Panc1 (cell line): Measurements from ENCODE around the gene ZFP36L2. TPM values are rescaled to one million over a fixed set of nuclear protein-coding genes. Genes with fewer than 3 reads are reported as not detected.

Source experiments
- ATAC-seq: fragments of 200-7000 bp; cut with Tn5 transposase; 2 replicates; pipeline ENCODE4 v1.9.1; 2020; ENCODE audit warnings: mild to moderate bottlenecking, moderate library complexity
- BruUV-seq: library from RNA; stranded (reverse); fragments of 400-500 nt; replicated peaks from 2 replicates; lab custom pipeline; 2021; lab: Mats Ljungman, UMichigan
- CTCF ChIA-PET: fragments of 300-600 bp; sonication (Branson Sonifier 250); formaldehyde crosslinking; loops from one replicate; lab custom pipeline; 2022; ENCODE audit warnings: antibody characterized with exemption; lab: Charles Lee
- POLR2A ChIA-PET: fragments of 300-600 bp; sonication (Branson Sonifier 250); formaldehyde crosslinking; loops from one replicate; lab custom pipeline; 2022; ENCODE audit warnings: antibody characterized with exemption; lab: Charles Lee
- DNase-seq: peaks from one replicate; pipeline ENCODE4 v3.0.0-alpha.2; 2010; ENCODE audit warnings: low read depth, low spot score
- H3K27ac ChIP-seq: 2 replicates; pipeline ENCODE4 v1.5.1; 2011; ENCODE audit warnings: mild to moderate bottlenecking, low read length, inconsistent platforms
- H3K27me3 ChIP-seq: fragments of 200-500 bp; sonication (Bioruptor generic); 2 replicates; pipeline ENCODE4 v1.6.0; 2014; ENCODE audit warnings: low read length, inconsistent platforms; ENCODE audit not compliant: control insufficient read depth, insufficient read depth
- H3K36me3 ChIP-seq: fragments of 200-500 bp; sonication (Bioruptor generic); 2 replicates; pipeline ENCODE4 v1.5.1; 2014; ENCODE audit warnings: inconsistent platforms, mild to moderate bottlenecking, low read length, moderate library complexity; ENCODE audit not compliant: control insufficient read depth, insufficient read depth
- H3K4me1 ChIP-seq: 2 replicates; pipeline ENCODE4 v1.5.1; 2011; ENCODE audit warnings: inconsistent platforms, mild to moderate bottlenecking, low read length, moderate library complexity; ENCODE audit not compliant: control insufficient read depth, insufficient read depth
- H3K4me3 ChIP-seq, 2 experiments: 2 replicates each; pipeline ENCODE4 v1.5.1; 2011 to 2012; ENCODE audit warnings: low read depth in 2 of 2, low read length in 2 of 2, mild to moderate bottlenecking in 2 of 2, inconsistent platforms in 1 of 2, moderate library complexity in 1 of 2
- H3K9me3 ChIP-seq: fragments of 200-500 bp; sonication (Bioruptor generic); 2 replicates; pipeline ENCODE4 v1.5.1; 2014; ENCODE audit warnings: low read depth, mild to moderate bottlenecking, inconsistent platforms, low read length, moderate library complexity; ENCODE audit not compliant: control insufficient read depth, insufficient read depth
- CTCF ChIP-seq: fragments of 450-650 bp; IDR thresholded peaks from 2 replicates; pipeline ENCODE4 v1.5.1; 2017; ENCODE audit warnings: mild to moderate bottlenecking
- POLR2AphosphoS5 ChIP-seq: IDR thresholded peaks from 2 replicates; pipeline ENCODE4 v1.6.1; 2012; ENCODE audit warnings: mild to moderate bottlenecking, low read depth, low read length, moderate library complexity
- REST ChIP-seq, 2 experiments: IDR thresholded peaks; 2 replicates each; pipeline ENCODE4 v1.6.1; 2011 to 2012; ENCODE audit warnings: low read depth in 2 of 2, control low read depth in 1 of 2, low read length in 1 of 2, mild to moderate bottlenecking in 1 of 2, moderate library complexity in 1 of 2; ENCODE audit not compliant: insufficient read depth in 1 of 2
- SIN3A ChIP-seq: IDR thresholded peaks from 2 replicates; pipeline ENCODE4 v1.6.1; 2012; ENCODE audit warnings: low read depth, mild to moderate bottlenecking, low read length, moderate library complexity, borderline replicate concordance; ENCODE audit not compliant: insufficient read depth
- TCF7L2 ChIP-seq: IDR thresholded peaks from 2 replicates; pipeline ENCODE4 v1.6.1; 2011; ENCODE audit warnings: mild to moderate bottlenecking, low read depth, low read length, inconsistent platforms
- in situ Hi-C: cut with HindIII; loops from 2 replicates; pipeline ENCODE4 v1.10.0; 2016; ENCODE audit warnings: low sequenced_read_pairs, low pct_unique_long_range_greater_than_20kb
- intact Hi-C: fragments of 100-400 bp; cut with micrococcal nuclease; formaldehyde crosslinking; loops from one replicate; pipeline ENCODE4 v1.10.0; 2022; ENCODE audit not compliant: unreplicated experiment
- total RNA-seq: library from RNA; stranded (reverse); gene quantifications from one replicate; pipeline ENCODE4 v1.2.1, GENCODE V29; 2021; ENCODE audit not compliant: unreplicated experiment

The ZFP36L2 gene
- total RNA-seq, 1 experiment from 2014 or later = 46.3 TPM

DNA sequence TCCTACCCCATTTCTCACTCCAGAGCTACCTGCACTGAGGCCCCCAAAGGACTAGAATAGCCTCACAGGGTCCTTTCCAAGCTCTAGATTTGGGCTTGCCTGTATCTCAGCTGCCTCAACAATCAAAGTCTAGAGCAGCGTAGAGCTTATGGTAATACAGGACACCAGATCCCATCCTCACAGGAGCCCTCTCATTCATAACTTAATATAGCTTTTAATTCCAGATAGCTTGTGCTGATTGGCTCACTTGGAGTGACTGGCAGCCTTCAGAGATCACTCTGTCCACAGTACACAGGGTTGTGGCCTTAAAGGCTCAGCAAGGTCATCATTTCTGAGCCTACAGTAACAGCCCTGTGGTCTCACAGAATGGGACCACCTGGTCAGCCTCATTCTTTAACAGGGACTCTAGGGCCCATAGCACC is 51.4 kb downstream of the ZFP36L2 start:
- peaks cover 34% of the 10 kb centered on the region for H3K4me1 ChIP-seq
- H3K9me3 ChIP-seq = no peaks in the 10 kb centered on the region
- CTCF ChIA-PET = interaction anchor here (0.6 kb wide), 1 partner anchor 69 kb away, joined by 3 read pairs; no protein-coding TSS in a partner anchor
- intact Hi-C loops (no loop called here), in situ Hi-C loops (no loop called here)
- DNase-seq (no peak), ATAC-seq (no peak)
- BruUV-seq = no TSS peak
- no peak overlapping the region for H3K4me3 ChIP-seq
- TF ChIP-seq CTCF (no peak), POLR2AphosphoS5 (no peak), TCF7L2 (no peak), SIN3A (no peak), REST (IDR thresholded peaks at IDR 0.05; ENCODE audit: insufficient read depth in 1 of 2, low read depth in 2 of 2, low read length in 1 of 2) (no peak)
- POLR2A ChIA-PET = no interaction called here
- H3K27me3 ChIP-seq = no peaks in the 10 kb centered on the region
- no peaks in the 10 kb centered on the region for H3K36me3 ChIP-seq
- peak overlapping the region; percentile 42; the same call in 1 of the 2 replicates for H3K27ac ChIP-seq

DNA sequence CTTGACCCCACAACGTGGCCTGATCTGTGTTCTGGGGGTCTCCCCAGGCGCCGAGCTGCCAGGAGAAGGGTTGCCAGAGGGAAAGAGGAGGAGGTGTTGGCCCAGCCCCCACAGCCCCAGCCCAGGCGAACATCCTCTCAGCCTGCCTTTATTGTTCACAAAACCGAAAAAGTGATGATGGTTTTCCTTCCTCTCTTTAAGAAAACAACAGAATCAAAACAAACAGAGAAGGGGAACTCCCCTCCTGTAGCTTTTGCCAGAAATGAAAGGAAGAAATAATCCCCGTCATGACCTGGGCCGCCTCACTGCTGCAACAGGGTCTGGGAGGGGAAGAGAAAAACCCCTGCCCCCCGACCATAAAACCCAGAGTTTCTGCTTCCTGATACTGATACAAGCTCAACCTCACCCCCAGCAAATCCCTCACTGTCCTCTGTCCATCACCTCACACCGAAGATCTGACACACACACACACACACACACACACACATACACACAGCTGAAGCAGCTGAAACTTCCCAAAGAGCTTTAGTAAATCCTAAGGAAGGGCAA is 52.0 kb downstream of the ZFP36L2 start:
- H3K27ac ChIP-seq = peak overlapping the region; percentile 42; the same call in 1 of the 2 replicates
- no TSS peak for BruUV-seq
- H3K9me3 ChIP-seq = no peaks in the 10 kb centered on the region
- peaks cover 31% of the 10 kb centered on the region for H3K4me1 ChIP-seq
- intact Hi-C loops (no loop called here), in situ Hi-C loops (no loop called here)
- TF ChIP-seq POLR2AphosphoS5 (no peak), REST (IDR thresholded peaks at IDR 0.05; ENCODE audit: insufficient read depth in 1 of 2, low read depth in 2 of 2, low read length in 1 of 2) (no peak), TCF7L2 (no peak), SIN3A (no peak), CTCF (no peak)
- ChIA-PET POLR2A (interaction anchor here (0.5 to 0.6 kb wide), 2 partner anchors 10 to 201 kb away, joined by 3 to 9 read pairs; no protein-coding TSS in a partner anchor), CTCF (interaction anchor here (0.6 kb wide), 1 partner anchor 68 kb away, joined by 3 read pairs; no protein-coding TSS in a partner anchor)
- H3K4me3 ChIP-seq = no peak overlapping the region
- no peaks in the 10 kb centered on the region for H3K27me3 ChIP-seq
- ATAC-seq = no peak
- H3K36me3 ChIP-seq = no peaks in the 10 kb centered on the region
- no peak for DNase-seq
